GM10266 (cell line): ENCODE data around the gene TFR2.

Experiments
- DNase-seq: peaks from one replicate; pipeline ENCODE4 v3.0.0; 2012; ENCODE audit errors: extremely low spot score
- TF ChIP-seq, protein P1 (sequence below): IDR thresholded peaks from 2 replicates; pipeline ENCODE4 v1.5.1; 2012; ENCODE audit warnings: mild to moderate bottlenecking, low read depth; ENCODE audit not compliant: control insufficient read depth, insufficient read depth; ENCODE audit errors: missing control alignments

Gene TFR2

DNA sequence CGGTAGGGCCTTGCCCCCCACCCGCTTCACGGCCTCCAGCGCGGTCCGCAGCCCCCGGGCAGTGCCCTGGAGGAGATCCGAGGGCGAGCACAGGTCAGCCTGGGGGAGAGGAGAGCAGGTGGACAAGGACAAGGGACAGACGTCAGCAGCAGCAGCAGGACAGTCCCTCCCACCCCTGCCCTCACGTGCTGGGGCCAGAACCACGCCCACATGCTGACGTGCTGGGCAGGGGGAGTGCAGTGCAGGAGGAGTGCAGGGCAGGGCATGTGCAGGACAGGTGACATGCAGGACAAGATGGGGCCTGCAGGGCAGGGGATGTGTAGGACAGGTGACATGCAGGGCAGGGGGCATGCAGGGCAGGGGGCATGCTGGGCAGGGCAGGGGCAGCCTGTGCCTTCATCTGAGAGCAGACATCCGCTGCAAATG is 66.1 kb downstream of the TFR2 start:
- DNase-seq = no peak
- TF ChIP-seq, protein P1, sequence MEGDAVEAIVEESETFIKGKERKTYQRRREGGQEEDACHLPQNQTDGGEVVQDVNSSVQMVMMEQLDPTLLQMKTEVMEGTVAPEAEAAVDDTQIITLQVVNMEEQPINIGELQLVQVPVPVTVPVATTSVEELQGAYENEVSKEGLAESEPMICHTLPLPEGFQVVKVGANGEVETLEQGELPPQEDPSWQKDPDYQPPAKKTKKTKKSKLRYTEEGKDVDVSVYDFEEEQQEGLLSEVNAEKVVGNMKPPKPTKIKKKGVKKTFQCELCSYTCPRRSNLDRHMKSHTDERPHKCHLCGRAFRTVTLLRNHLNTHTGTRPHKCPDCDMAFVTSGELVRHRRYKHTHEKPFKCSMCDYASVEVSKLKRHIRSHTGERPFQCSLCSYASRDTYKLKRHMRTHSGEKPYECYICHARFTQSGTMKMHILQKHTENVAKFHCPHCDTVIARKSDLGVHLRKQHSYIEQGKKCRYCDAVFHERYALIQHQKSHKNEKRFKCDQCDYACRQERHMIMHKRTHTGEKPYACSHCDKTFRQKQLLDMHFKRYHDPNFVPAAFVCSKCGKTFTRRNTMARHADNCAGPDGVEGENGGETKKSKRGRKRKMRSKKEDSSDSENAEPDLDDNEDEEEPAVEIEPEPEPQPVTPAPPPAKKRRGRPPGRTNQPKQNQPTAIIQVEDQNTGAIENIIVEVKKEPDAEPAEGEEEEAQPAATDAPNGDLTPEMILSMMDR = no peak

- TF ChIP-seq, protein P1 = no peak
- DNase-seq = no peak
Observed at GRCh38 chr7:100574362-100575205, 66.8 kb downstream of the TFR2 start.

DNA sequence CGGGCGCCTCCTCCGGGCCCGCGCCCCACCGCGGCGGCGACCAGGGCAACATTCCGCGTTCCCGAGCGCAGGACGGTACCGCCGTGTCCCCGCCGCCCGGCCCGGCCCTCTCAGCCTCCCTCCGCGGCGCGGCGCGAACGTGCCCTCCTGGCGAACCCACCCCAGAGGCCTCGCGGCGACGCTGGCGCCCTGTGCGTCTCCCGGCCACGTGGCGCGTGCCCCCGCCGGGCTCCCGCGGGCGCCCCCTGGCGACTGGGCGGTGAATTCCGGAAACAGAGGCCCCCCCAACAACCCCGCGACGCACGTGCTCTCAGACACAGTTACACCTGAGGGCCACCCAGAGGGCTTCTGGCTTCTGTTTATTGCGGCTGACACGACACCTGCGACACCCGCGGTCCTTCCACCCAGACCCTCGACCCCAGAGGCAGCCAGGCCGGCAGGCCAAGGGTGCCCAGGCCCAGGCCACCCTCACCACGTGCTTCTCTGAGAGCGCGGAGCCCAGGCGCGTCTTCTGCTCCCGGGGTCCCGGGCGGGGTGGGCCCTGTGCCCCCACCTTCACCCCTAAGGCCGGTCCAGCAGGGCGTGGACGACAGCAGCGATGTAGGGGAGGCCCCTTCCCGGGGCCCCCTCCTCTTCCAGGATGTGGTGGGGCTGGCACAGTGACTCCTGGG is 67.5 kb downstream of the TFR2 start, which contains the start of gene SAP25:
Gene SAP25 (minus strand): TSS at position 210 of the 671 bp plus-strand sequence. CDS start 158 bp downstream, at position 52.
- TF ChIP-seq, protein P1 = no peak
- no peak for DNase-seq

GRCh38 chr7:100572949-100573675 is 68.2 kb downstream of the TFR2 start:
- no peak for DNase-seq
- TF ChIP-seq, protein P1 = no peak

- TF ChIP-seq, protein P1 = no peak
- DNase-seq = no peak
Observed at GRCh38 chr7:100572281-100572948, 68.9 kb downstream of the TFR2 start.

DNA sequence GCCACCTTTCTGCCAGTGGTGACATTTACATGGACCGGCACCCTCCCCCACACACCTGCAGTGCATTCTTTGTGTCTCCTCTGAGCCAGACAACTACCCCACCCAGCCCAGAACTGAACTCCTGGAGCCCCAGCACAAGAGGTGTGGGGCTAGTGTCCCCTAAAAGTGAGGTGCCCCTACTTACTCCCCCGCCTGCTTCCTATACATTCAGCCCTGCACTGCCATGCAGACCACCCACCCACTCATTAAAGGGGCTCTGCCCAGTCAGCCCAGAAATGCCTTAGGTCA is 69.6 kb downstream of the TFR2 start:
- no peak for DNase-seq
- TF ChIP-seq, protein P1 = no peak
